Measurements from ENCODE around the gene TNFRSF19.

TNFRSF19 gene

GRCh38 chr13:23644527-23645138 is 74.4 kb downstream of the TNFRSF19 start:
- no peak for DNase-seq (ENCODE audit: extremely low read depth, low read depth)
- no peak overlapping the region for H3K4me3 ChIP-seq (replicated peaks; ENCODE audit: low read depth, low read length)
- no peak for TF ChIP-seq CTCF (IDR thresholded peaks at IDR 0.05; ENCODE audit: low read depth, low read length, missing control alignments)

- DNase-seq (ENCODE audit: extremely low read depth, low read depth): no peak
- H3K4me3 ChIP-seq (replicated peaks; ENCODE audit: low read depth, low read length): no peak overlapping the region
- TF ChIP-seq CTCF (IDR thresholded peaks at IDR 0.05; ENCODE audit: low read depth, low read length, missing control alignments): no peak
Measured at GRCh38 chr13:23645851-23646250, 75.6 kb downstream of the TNFRSF19 start.

GRCh38 chr13:23651439-23651838 is 81.2 kb downstream of the TNFRSF19 start:
- no peak for TF ChIP-seq CTCF (IDR thresholded peaks at IDR 0.05; ENCODE audit: low read depth, low read length, missing control alignments)
- H3K4me3 ChIP-seq (replicated peaks; ENCODE audit: low read depth, low read length): no peak overlapping the region
- no peak for DNase-seq (ENCODE audit: extremely low read depth, low read depth)

- TF ChIP-seq CTCF (IDR thresholded peaks at IDR 0.05; ENCODE audit: low read depth, low read length, missing control alignments): no peak
- no peak overlapping the region for H3K4me3 ChIP-seq (replicated peaks; ENCODE audit: low read depth, low read length)
- DNase-seq (ENCODE audit: extremely low read depth, low read depth): no peak
Measured at GRCh38 chr13:23651887-23652286, 81.7 kb downstream of the TNFRSF19 start.

GRCh38 chr13:23652909-23653726 is 82.9 kb downstream of the TNFRSF19 start:
- no peak overlapping the region for H3K4me3 ChIP-seq (replicated peaks; ENCODE audit: low read depth, low read length)
- TF ChIP-seq CTCF (IDR thresholded peaks at IDR 0.05; ENCODE audit: low read depth, low read length, missing control alignments): no peak
- DNase-seq (ENCODE audit: extremely low read depth, low read depth): no peak

- no peak for TF ChIP-seq CTCF (IDR thresholded peaks at IDR 0.05; ENCODE audit: low read depth, low read length, missing control alignments)
- no peak overlapping the region for H3K4me3 ChIP-seq (replicated peaks; ENCODE audit: low read depth, low read length)
- DNase-seq (ENCODE audit: extremely low read depth, low read depth): no peak
Measured at GRCh38 chr13:23654111-23655110, 84.2 kb downstream of the TNFRSF19 start.
